Measurements from ENCODE around the gene BRD1. TPM values are rescaled to one million over a fixed set of nuclear protein-coding genes. Genes with fewer than 3 reads are reported as not detected.
A peak's percentile ranks its signal among the peaks of the same experiment; 100 is the strongest.

The BRD1 gene
- total and polyA plus RNA-seq, 2 experiments from 2014 or later, result 25.0 to 25.9 TPM

GRCh38 chr22:49726701-49727101 is 101.0 kb downstream of the BRD1 start:
- TF ChIP-seq EZH2 (IDR thresholded peaks at IDR 0.05; ENCODE audit: borderline replicate concordance), result no peak
- no peak for TF ChIP-seq EZH2phosphoT487 (IDR thresholded peaks at IDR 0.05; ENCODE audit: low read depth, severe bottlenecking, unreplicated experiment)
- Histone ChIP-seq H3K27ac (no peak overlapping the region), H3K36me3 (replicated peaks; ENCODE audit: insufficient read depth, low read depth) (no peaks in the 10 kb centered on the region), H2AFZ (no peak overlapping the region), H3K4me2 (no peak overlapping the region), H3K4me1 (ENCODE audit: insufficient read depth) (no peaks in the 10 kb centered on the region), H3K9me2 (replicated peaks; ENCODE audit: insufficient read depth) (no peaks in the 10 kb centered on the region), H3K79me2 (no peaks in the 10 kb centered on the region), H3K27me3 (peaks cover 48% of the 10 kb centered on the region), H3K9me3 (ENCODE audit: low read depth) (no peaks in the 10 kb centered on the region), H4K20me1 (ENCODE audit: insufficient read depth, poor library complexity, severe bottlenecking) (no peaks in the 10 kb centered on the region), H3K4me3 (no peak overlapping the region)
- 87% methylated on average over 17 of the region's 17 CpGs for WGBS (ENCODE audit: low lambda C conversion rate, missing lambda C conversion rate)
- DNase-seq (ENCODE audit: low spot score), result no peak

DNA sequence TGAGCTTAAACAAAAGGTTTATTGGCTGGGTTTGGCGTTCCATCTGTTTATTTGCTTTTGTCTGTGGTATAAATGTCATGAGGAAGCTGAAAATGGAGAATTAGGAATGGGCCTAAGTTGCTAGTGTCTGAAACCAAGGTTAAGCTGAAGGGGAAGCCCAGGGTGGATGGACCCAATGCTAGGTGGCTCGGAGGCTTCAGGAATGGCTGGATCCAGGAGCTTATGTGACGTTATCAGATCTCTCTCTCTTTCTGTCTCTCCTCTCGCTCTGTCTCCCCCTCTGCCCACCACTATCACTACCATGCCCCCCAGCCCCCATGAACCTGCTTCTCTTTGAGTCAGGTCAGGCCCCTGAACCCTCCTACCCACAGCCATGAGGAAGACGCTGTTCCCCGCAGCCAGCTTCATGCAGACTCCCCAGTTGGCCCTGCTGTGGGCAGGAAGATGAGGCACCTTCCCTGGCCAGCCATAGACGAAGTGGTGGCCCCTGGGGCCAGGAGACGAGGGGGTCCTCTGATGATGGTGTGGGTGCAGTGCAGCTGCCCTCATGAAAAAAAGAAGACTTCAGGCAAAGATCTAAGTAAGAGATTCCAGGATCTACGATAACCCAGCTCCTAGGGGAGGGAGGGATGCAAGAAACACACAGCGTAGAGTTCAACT is 101.5 kb downstream of the BRD1 start:
- peaks cover 48% of the 10 kb centered on the region for H3K27me3 ChIP-seq

DNA sequence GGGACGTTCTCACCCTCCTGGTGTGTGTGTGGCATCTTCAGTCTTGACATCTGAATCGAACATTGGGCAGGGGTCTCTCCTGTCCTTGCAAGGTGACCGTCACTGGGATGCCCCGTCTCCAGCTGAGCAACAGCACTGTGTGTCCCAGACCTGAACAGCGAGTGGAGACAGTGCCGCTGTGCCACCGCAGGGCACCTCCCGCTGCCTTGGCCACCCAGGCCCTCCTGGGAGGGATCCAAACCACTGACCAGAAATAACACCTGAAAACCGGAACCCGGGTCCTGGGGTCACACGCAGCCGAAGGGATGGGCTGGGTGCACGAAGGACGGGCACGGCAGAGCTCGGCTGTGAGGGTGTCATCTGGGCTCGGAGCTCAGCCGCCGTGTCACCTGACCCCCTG is 102.2 kb downstream of the BRD1 start:
- no peak overlapping the region for H3K27ac ChIP-seq
- no peaks in the 10 kb centered on the region for H3K9me3 ChIP-seq (ENCODE audit: low read depth)
- no peak overlapping the region for H2AFZ ChIP-seq
- no peaks in the 10 kb centered on the region for H3K4me1 ChIP-seq (ENCODE audit: insufficient read depth)
- peaks cover 48% of the 10 kb centered on the region for H3K27me3 ChIP-seq
- H3K4me3 ChIP-seq, result no peak overlapping the region
- no peak overlapping the region for H3K4me2 ChIP-seq
- H4K20me1 ChIP-seq (ENCODE audit: insufficient read depth, poor library complexity, severe bottlenecking), result no peaks in the 10 kb centered on the region
- no peaks in the 10 kb centered on the region for H3K36me3 ChIP-seq (replicated peaks; ENCODE audit: insufficient read depth, low read depth)
- 87% methylated on average over 19 of the region's 19 CpGs for WGBS (ENCODE audit: low lambda C conversion rate, missing lambda C conversion rate)
- H3K79me2 ChIP-seq, result no peaks in the 10 kb centered on the region
- H3K9me2 ChIP-seq (replicated peaks; ENCODE audit: insufficient read depth), result no peaks in the 10 kb centered on the region
- no peak for DNase-seq (ENCODE audit: low spot score)
- TF ChIP-seq EZH2phosphoT487 (IDR thresholded peaks at IDR 0.05; ENCODE audit: low read depth, severe bottlenecking, unreplicated experiment), result no peak
- no peak for TF ChIP-seq EZH2 (IDR thresholded peaks at IDR 0.05; ENCODE audit: borderline replicate concordance)
- TF ChIP-seq, protein P1, sequence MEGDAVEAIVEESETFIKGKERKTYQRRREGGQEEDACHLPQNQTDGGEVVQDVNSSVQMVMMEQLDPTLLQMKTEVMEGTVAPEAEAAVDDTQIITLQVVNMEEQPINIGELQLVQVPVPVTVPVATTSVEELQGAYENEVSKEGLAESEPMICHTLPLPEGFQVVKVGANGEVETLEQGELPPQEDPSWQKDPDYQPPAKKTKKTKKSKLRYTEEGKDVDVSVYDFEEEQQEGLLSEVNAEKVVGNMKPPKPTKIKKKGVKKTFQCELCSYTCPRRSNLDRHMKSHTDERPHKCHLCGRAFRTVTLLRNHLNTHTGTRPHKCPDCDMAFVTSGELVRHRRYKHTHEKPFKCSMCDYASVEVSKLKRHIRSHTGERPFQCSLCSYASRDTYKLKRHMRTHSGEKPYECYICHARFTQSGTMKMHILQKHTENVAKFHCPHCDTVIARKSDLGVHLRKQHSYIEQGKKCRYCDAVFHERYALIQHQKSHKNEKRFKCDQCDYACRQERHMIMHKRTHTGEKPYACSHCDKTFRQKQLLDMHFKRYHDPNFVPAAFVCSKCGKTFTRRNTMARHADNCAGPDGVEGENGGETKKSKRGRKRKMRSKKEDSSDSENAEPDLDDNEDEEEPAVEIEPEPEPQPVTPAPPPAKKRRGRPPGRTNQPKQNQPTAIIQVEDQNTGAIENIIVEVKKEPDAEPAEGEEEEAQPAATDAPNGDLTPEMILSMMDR (IDR thresholded peaks at IDR 0.05; ENCODE audit: poor library complexity), result no peak

More for the DNA sequence above, 101.5 kb downstream of the BRD1 start:
- Histone ChIP-seq H3K36me3 (replicated peaks; ENCODE audit: insufficient read depth, low read depth) (no peaks in the 10 kb centered on the region), H4K20me1 (ENCODE audit: insufficient read depth, poor library complexity, severe bottlenecking) (no peaks in the 10 kb centered on the region), H2AFZ (no peak overlapping the region), H3K4me2 (no peak overlapping the region), H3K9me3 (ENCODE audit: low read depth) (no peaks in the 10 kb centered on the region), H3K79me2 (no peaks in the 10 kb centered on the region), H3K4me3 (no peak overlapping the region), H3K4me1 (ENCODE audit: insufficient read depth) (no peaks in the 10 kb centered on the region), H3K27ac (no peak overlapping the region), H3K9me2 (replicated peaks; ENCODE audit: insufficient read depth) (no peaks in the 10 kb centered on the region)
- DNase-seq (ENCODE audit: low spot score), result no peak
- no peak for TF ChIP-seq EZH2 (IDR thresholded peaks at IDR 0.05; ENCODE audit: borderline replicate concordance)
- TF ChIP-seq, protein P1 (IDR thresholded peaks at IDR 0.05; ENCODE audit: poor library complexity), result no peak
- TF ChIP-seq EZH2phosphoT487 (IDR thresholded peaks at IDR 0.05; ENCODE audit: low read depth, severe bottlenecking, unreplicated experiment), result no peak
- WGBS (ENCODE audit: low lambda C conversion rate, missing lambda C conversion rate), result 80% methylated on average over 10 of the region's 10 CpGs

DNA sequence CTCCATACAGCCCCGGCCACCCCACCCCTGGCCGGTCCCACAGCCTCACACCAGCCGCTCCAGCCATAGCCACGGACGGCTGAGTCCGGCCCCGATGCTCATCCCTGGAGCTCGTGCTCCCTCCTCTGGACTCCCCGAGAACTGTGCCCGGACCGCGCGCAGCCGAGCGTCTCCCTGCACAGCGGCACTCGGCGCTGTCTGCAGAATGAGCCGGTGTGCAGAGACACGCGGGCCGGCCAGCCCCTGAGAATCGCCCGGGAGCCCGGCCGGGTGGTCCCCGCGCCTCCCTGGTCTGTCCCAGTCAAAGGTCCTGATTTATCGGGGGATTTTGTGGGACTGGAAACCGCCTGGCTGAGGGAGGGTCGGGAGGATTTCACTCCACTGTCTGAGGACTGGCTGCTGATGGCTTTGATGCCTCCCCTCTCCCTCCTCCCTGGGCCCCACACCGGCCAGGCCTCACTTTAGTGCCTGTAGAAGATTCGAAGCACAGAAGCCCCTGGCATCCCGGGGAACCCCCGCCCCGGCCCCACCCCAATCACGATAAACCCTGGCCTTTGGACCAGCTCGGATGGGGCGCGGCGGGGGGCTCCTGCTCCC is 102.7 kb downstream of the BRD1 start:
- no peak overlapping the region for H2AFZ ChIP-seq
- peaks cover 48% of the 10 kb centered on the region for H3K27me3 ChIP-seq
- TF ChIP-seq EZH2 (IDR thresholded peaks at IDR 0.05; ENCODE audit: borderline replicate concordance), result no peak
- TF ChIP-seq, protein P1 (IDR thresholded peaks at IDR 0.05; ENCODE audit: poor library complexity), result peak; percentile 58
- H3K4me1 ChIP-seq (ENCODE audit: insufficient read depth), result no peaks in the 10 kb centered on the region
- H3K79me2 ChIP-seq, result no peaks in the 10 kb centered on the region
- no peaks in the 10 kb centered on the region for H3K9me2 ChIP-seq (replicated peaks; ENCODE audit: insufficient read depth)
- no peak overlapping the region for H3K4me3 ChIP-seq
- H3K9me3 ChIP-seq (ENCODE audit: low read depth), result no peaks in the 10 kb centered on the region
- H3K36me3 ChIP-seq (replicated peaks; ENCODE audit: insufficient read depth, low read depth), result no peaks in the 10 kb centered on the region
- H4K20me1 ChIP-seq (ENCODE audit: insufficient read depth, poor library complexity, severe bottlenecking), result no peaks in the 10 kb centered on the region
- H3K4me2 ChIP-seq, result peak overlapping the region; percentile 62
- no peak overlapping the region for H3K27ac ChIP-seq
- DNase-seq (ENCODE audit: low spot score), result peak; percentile 74
- WGBS (ENCODE audit: low lambda C conversion rate, missing lambda C conversion rate), result 18% methylated on average over 39 of the region's 41 CpGs
